Neural progenitor cell (in vitro differentiated cells): ENCODE measurements around the gene ATP8A1.

Experiments used
- CTCF ChIP-seq: fragments of 200-600 bp; sonication (generic); IDR thresholded peaks from 2 replicates; pipeline ENCODE4 v1.5.1; 2017; ENCODE audit warnings: antibody characterized with exemption, mild to moderate bottlenecking
- EZH2 ChIP-seq: fragments of 200-600 bp; sonication (generic); IDR thresholded peaks from 2 replicates; pipeline ENCODE4 v1.6.1; 2017; ENCODE audit warnings: antibody characterized with exemption, mild to moderate bottlenecking, moderate library complexity
- EZH2phosphoT487 ChIP-seq: fragments of 200-600 bp; sonication (generic); IDR thresholded peaks from 2 replicates; pipeline ENCODE4 v1.6.1; 2017; ENCODE audit warnings: antibody characterized with exemption

- TF ChIP-seq CTCF (no peak), EZH2 (no peak), EZH2phosphoT487 (no peak)
These were observed 62.0 kb downstream of the ATP8A1 start for GRCh38 chr4:42594888-42595287.
